Right renal pelvis (tissue), 4 donors: Measurements from ENCODE around the gene G2E3. TPM values are rescaled to one million over a fixed set of nuclear protein-coding genes. Genes with fewer than 3 reads are reported as not detected.
"Not testable (repeated sequence)": the region's sequence is repeated elsewhere in the genome, so short reads cannot be mapped to it uniquely, and the experiment has no call there.

Source experiments
- DNase-seq, 4 donors: peaks; one replicate each; pipeline ENCODE4 v3.0.0-alpha.2; 2013; ENCODE audit warnings: low read depth in 4 of 4, low spot score in 3 of 4, missing footprints in 1 of 4
- polyA plus RNA-seq, 4 donors: library from polyadenylated mRNA; unstranded; fragments of 120-200 nt; gene quantifications; one replicate each; pipeline ENCODE4 v1.2.1, GENCODE V29; 2013; ENCODE audit not compliant: insufficient read length in 4 of 4

Gene G2E3
- polyA plus RNA-seq, 4 donors: 24.6 to 33.0 (median 32.1) TPM

- DNase-seq: no peak
Observed at GRCh38 chr14:30600922-30601918, 42.3 kb downstream of the G2E3 start.

GRCh38 chr14:30603402-30603801 is 44.4 kb downstream of the G2E3 start:
- no peak for DNase-seq

DNA sequence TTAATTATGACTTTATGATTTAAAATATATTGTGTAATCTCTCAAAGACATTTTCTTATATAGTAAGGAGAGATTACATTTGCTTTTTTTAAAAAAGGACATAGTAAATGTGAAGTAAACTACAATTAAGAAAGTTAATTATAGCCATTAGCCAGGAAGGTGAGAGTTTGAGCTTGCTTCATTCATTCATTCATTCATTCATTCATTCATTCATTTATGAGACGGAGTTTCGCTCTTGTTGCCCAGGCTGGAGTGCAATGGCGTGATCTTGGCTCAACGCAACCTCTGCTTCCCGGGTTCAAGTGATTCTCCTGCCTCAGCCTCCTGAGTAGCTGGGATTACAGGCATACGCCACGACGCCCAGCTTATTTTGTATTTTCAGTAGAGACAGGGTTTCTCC is 45.7 kb downstream of the G2E3 start:
- DNase-seq: not testable (repeated sequence)

DNA sequence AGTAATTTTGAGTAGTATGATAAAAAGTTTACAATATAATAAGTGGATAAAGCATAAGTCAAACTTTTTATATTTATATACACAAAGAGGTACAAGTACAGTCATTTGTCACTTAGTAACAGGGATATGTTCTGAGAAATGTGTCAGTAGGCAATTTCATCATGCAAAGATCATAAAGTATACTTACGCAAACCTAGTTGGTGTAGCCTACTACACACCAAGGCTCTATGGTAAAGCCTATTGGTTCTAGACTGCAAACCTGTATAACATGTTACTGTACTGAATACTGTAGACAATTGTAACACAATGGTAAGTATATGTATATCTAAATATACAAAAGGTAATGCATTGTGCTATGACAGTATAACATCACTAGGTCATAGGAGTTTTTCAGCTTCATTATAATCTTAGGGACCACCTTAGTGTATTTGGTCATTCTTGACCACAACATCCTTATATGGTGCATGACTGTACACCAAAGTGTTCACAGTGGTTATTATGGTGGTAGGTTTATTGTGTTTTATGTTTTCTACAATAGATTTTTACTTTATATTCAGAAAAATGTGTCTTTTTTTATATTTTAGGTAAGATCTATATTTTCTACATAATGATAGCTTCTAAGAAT is 48.3 kb downstream of the G2E3 start:
- no peak for DNase-seq

- DNase-seq: no peak
Observed at GRCh38 chr14:30608533-30609006, 49.6 kb downstream of the G2E3 start.

DNA sequence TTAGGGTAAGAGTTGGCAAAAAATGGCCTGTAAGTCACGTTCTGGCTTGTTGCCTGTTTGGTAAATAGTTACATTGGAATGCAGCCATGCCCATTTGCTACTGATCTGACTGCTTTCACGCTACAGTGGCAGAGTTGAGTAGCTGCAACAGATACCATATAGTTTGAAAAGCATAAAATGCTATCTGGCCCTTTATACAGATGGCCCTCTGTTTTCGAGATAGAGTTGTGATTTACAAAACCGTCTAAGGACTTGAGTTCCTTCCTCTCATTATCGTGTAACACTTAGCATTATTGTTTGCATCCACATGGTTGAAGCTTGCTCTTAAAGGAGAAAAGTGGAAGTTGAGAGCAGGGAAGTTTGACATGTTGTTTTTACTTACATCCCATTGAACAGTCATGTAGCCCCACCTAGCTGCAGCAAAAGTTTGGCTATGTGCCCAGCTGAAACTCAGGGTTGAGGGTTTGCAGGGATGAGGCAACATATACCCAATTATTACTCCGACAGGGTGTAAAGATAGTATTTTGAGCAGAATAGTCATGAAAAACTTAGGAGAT is 51.9 kb downstream of the G2E3 start:
- no peak for DNase-seq

- no peak for DNase-seq
Observed at GRCh38 chr14:30614155-30614554, 55.2 kb downstream of the G2E3 start.

GRCh38 chr14:30620178-30620577 is 61.2 kb downstream of the G2E3 start:
- no peak for DNase-seq

DNA sequence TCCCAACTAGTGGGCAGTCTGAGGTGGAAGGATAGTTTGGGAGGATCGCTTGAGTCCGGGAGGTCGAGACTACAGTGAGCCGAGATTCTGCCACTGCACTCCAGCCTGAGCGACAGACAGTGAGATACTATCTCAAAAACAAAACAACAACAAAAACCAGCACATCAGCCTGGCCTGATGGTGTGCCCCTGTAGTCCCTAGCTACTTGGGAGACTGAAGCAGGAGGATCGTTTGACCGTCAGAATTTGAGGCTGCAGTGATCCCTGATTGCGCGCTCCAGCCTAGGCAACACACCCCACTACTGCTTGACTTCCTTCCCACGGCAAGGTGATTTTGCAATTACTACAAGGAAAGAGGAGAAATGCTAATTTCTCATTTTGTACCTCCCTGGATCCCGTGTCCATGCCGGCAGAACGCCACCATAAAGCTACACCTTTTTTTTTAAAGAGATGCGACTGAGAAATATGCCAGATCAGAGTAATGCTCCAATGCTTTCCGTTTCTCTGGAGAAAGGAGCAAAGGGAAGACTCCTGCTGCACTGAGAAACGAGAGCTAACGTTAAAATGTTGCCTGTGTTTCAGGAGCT is 62.5 kb downstream of the G2E3 start:
- DNase-seq: peak in 1 of 4 donors; percentile 18

GRCh38 chr14:30621940-30622830 is 63.2 kb downstream of the G2E3 start, which contains the start of gene SCFD1:
TSS of gene SCFD1 (plus strand) at chr14:30622319. CDS start at chr14:30622339, 20 bp downstream.
- DNase-seq: peak; percentile 87 to 89 (median 89)

- DNase-seq: no peak
Observed at GRCh38 chr14:30623412-30624131, 64.6 kb downstream of the G2E3 start.

GRCh38 chr14:30624132-30624423 is 65.1 kb downstream of the G2E3 start:
- no peak for DNase-seq

DNA sequence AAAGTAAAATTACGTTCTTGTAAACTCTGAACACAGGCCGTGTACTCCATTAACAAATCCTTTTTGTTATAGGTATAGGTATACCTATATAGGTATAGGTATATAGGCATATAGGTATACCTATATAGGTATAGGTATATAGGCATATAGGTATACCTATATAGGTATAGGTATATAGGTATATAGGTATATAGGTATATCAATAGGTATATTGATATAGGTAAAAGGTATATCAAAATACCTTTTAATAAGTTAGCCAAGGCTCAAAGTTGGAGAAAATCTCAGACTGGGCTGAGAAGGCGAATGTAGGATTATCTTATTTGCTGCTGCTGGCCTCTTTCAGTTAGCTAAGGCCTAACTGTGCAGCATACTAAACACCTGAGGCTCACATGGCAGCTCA is 66.6 kb downstream of the G2E3 start:
- no peak for DNase-seq

DNA sequence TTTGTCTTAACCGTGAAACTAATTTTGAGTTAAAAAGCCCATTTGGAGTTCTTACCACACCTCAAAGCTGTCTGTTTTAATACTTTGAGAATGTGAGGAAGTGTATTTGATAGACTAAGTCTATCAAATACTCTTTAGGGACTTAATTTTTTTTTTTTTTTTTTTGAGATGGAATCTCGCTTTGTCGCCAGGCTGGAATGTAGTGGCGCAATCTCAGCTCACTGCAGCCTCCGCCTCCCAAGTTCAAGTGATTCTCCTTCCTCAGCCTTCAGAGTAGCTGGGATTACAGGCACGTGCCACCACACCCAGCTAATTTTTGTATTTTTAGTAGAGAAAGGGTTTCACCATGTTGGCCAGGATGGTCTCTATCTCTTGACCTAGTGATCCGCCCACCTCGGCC is 70.5 kb downstream of the G2E3 start:
- not testable (repeated sequence) for DNase-seq

GRCh38 chr14:30630248-30630647 is 71.3 kb downstream of the G2E3 start:
- DNase-seq: no peak

DNA sequence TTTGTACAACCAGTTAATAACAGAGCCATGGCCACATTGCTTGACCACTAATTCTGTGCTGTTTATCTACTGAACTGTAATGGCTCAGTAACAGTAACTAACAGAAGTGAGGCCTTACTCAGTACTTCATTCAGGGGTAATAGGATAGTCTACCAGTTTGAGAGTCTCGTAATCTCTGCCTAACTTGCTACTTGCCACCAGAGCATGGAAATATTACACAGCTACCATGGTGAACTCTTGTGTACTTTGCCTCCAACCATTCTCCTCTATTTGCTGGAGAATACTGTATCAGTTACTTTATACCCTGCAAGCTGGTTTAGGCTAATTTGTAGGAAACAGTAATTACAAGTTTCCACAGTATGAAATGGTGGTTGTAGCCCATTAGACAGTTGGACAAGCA is 73.8 kb downstream of the G2E3 start:
- no peak for DNase-seq

DNA sequence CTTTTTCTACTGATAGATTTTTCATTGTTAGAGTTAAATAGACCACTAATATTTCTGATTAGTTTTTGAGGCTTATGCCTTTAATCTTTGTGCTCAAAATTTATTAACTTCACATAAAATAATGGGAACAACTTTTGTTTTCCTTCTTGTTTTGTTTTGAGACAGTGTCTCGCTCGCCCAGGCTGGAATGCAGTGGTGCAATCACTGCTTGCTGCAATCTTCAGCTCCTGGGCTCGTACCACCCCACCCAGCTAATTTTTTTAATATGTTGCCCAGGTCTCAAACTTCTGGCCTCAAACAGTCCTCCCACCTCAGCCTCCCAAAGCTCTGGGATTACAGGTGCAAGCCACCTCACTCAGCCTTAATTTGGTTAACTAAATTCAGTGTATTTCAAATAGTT is 80.0 kb downstream of the G2E3 start:
- no peak for DNase-seq

DNA sequence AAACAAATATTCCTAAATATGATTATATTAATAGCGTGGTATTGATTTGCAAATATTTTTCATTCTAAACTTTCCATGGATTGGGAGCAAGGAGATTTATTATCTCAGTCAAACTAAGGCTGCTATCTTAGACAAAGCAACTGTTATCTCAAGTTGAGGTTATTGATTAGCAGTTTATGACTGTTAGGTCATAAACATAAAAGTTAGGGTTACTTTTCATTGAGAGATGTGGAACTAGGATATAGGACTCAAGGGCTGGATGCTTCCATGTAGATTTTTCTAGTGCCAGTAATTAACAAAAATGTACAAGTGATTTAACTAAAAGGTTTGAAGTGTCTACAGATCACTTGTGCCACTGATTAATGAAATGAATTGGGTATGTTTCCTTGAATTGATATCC is 82.2 kb downstream of the G2E3 start:
- no peak for DNase-seq

DNA sequence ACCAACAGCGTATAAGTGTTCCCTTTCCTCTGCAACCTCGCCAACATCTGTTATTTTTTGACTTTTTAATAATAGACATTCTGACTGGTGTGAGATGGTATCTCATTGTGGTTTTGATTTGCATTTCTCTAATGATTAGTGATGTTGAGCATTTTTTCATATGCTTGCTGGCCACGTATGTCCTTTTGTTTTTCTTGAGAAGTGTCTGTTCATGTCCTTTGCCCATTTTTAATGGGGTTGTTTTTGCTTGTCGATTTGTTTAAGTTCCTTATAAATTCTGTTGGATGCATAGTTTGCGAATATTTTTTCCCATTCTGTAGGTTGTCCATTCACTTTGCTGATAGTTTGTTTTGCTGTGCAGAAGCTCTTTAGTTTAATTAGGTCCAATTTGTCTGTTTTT is 85.5 kb downstream of the G2E3 start:
- DNase-seq: not testable (repeated sequence)
